Stimulated activated naive CD4-positive, alpha-beta T cell (primary cell): ENCODE measurements around the gene PAXX.
A peak's percentile ranks its signal among the peaks of the same experiment; 100 is the strongest.
"Not testable (repeated sequence)": the region's sequence is repeated elsewhere in the genome, so short reads cannot be mapped to it uniquely, and the experiment has no call there.

Experiments
- DNase-seq, 6 experiments: peaks; one replicate each; lab custom pipeline; 2025; lab: John Stamatoyannopoulos, UW

Gene PAXX

GRCh38 chr9:137032858-137033257, 40.6 kb downstream of the PAXX start:
- DNase-seq = no peak

GRCh38 chr9:137033481-137033880, 41.3 kb downstream of the PAXX start:
- not testable (repeated sequence) for DNase-seq

GRCh38 chr9:137034039-137034708, 42.0 kb downstream of the PAXX start:
- DNase-seq = peak in 1 of 6 experiments; percentile 43

GRCh38 chr9:137034709-137035506, 42.7 kb downstream of the PAXX start:
- peak; percentile 67 to 86 (median 78) for DNase-seq

GRCh38 chr9:137035507-137035834, 43.2 kb downstream of the PAXX start:
- no peak for DNase-seq

- no peak for DNase-seq
These were observed 43.7 kb downstream of the PAXX start for GRCh38 chr9:137035937-137036336.

- no peak for DNase-seq
These were observed 44.8 kb downstream of the PAXX start for GRCh38 chr9:137037035-137037434.

- no peak for DNase-seq
These were observed 45.3 kb downstream of the PAXX start for GRCh38 chr9:137037483-137037882.

GRCh38 chr9:137038916-137039315, 46.7 kb downstream of the PAXX start:
- no peak for DNase-seq

- DNase-seq = no peak
These were observed 47.6 kb downstream of the PAXX start for GRCh38 chr9:137039611-137040366.

- DNase-seq = no peak
These were observed 48.3 kb downstream of the PAXX start for GRCh38 chr9:137040568-137040967.

- DNase-seq = no peak
These were observed 48.9 kb downstream of the PAXX start for GRCh38 chr9:137041124-137041523.

GRCh38 chr9:137042751-137043727, 50.8 kb downstream of the PAXX start:
- DNase-seq = no peak
